ENCODE results near the gene TUSC2.

The TUSC2 gene

GRCh38 chr3:50299929-50300680 lies 27.9 kb downstream of the TUSC2 start:
- ChIA-PET POLR2A (interaction anchor here (0.6 to 2.2 kb wide), 9 partner anchors 18 to 445 kb away, joined by 3 to 13 read pairs (median 4); partner anchors contain the start of gene GNAI2), CTCF (interaction anchor here (0.8 to 3.5 kb wide), 11 partner anchors 13 to 53 kb away, joined by 3 to 23 read pairs (median 5); no protein-coding TSS in a partner anchor)
- TF ChIP-seq CTCF (IDR thresholded peaks at IDR 0.05; ENCODE audit: control extremely low read depth, extremely low read depth, low read depth, missing control alignments): no peak
- DNase-seq (ENCODE audit: extremely low spot score): no peak

DNA sequence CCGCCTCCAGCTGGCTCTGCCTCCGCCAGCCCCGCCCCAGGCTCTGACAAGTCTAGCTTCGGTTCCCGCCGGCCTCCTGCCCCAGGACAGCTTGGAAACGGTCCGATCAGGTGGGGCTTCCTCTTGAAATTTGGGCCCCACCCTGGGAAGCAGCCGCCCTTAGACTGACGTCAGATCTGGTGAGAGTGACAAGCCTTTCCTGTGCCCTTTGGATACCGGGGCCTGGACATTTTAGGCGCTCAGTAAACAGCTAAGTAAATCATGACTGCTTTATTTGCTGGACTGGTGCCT lies 28.4 kb downstream of the TUSC2 start:
- no peak for TF ChIP-seq CTCF (IDR thresholded peaks at IDR 0.05; ENCODE audit: control extremely low read depth, extremely low read depth, low read depth, missing control alignments)
- ChIA-PET CTCF (interaction anchor here (0.8 to 3.5 kb wide), 12 partner anchors 12 to 71 kb away, joined by 3 to 23 read pairs (median 4); no protein-coding TSS in a partner anchor), POLR2A (interaction anchor here (0.6 to 2.2 kb wide), 10 partner anchors 18 to 1201 kb away, joined by 3 to 13 read pairs (median 4); partner anchors contain the start of gene GNAI2)
- no peak for DNase-seq (ENCODE audit: extremely low spot score)

- TF ChIP-seq CTCF (IDR thresholded peaks at IDR 0.05; ENCODE audit: control extremely low read depth, extremely low read depth, low read depth, missing control alignments): peak; percentile 22
- peak; percentile 99 for DNase-seq (ENCODE audit: extremely low spot score)
- ChIA-PET CTCF (interaction anchor here (0.8 to 3.5 kb wide), 16 partner anchors 10 to 71 kb away, joined by 3 to 23 read pairs (median 4); no protein-coding TSS in a partner anchor), POLR2A (interaction anchor here (0.6 to 2.2 kb wide), 9 partner anchors 19 to 1201 kb away, joined by 3 to 13 read pairs (median 5); partner anchors contain the start of gene GNAI2)
Observed at GRCh38 chr3:50298836-50299637, 29.0 kb downstream of the TUSC2 start, which contains the start of the genes HYAL3 and NAA80. TSS of gene HYAL3 (minus strand) at chr3:50299405. CDS start at chr3:50295602, 3,803 bp downstream. TSS of gene NAA80 (minus strand) at chr3:50299405. CDS start at chr3:50297463, 1,942 bp downstream.

DNA sequence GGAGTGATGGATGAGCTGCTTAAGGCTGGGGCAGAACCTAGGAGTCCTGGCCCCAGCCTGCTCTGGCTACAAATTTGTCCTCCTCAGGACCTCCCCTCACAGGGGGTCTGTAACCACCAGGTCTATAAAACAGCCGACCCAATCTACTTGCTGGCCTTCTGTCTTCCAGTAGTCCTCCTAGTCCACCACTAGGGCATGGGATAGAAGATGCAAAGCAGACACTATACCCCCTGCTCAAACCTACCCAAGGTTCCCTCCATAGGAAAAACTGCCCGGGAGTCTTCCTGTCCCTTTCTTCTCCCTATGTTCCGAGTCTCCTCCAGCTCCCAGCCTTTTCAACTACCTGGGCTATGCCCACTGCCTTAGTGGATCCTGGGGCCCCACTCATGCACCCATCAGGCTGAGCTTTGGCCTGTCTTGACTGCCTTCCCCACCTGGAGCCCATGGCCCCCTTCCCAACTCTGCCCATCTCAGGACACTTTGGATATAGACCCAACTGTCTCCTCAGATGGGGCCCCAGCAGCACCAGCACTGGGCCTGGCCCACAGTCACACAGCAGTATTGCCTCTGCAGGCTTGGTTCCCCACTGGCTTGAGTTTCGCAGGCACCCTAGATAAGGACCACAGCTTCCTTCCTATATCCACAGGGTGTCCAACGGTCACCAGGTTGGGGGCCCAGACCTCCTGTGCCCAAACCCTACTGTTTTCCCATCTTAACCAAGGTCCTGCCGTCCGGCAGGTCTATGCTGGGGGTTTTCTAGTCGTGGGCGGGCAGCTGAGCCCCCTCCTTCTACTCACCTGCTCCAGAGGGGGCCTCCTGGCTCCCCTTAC lies 29.9 kb downstream of the TUSC2 start:
- CTCF ChIA-PET: interaction anchor here (0.9 to 3.5 kb wide), 12 partner anchors 9 to 70 kb away, joined by 3 to 23 read pairs (median 4); no protein-coding TSS in a partner anchor
- POLR2A ChIA-PET: interaction anchor here (2.2 kb wide), 1 partner anchor 39 kb away, joined by 13 read pairs; no protein-coding TSS in a partner anchor
- TF ChIP-seq CTCF (IDR thresholded peaks at IDR 0.05; ENCODE audit: control extremely low read depth, extremely low read depth, low read depth, missing control alignments): no peak
- no peak for DNase-seq (ENCODE audit: extremely low spot score)

- ChIA-PET CTCF (interaction anchor here (0.7 to 3.5 kb wide), 4 partner anchors 18 to 34 kb away, joined by 3 to 23 read pairs (median 3); no protein-coding TSS in a partner anchor), POLR2A (no interaction called here)
- no peak for TF ChIP-seq CTCF (IDR thresholded peaks at IDR 0.05; ENCODE audit: control extremely low read depth, extremely low read depth, low read depth, missing control alignments)
- no peak for DNase-seq (ENCODE audit: extremely low spot score)
Observed at GRCh38 chr3:50297384-50297775, 30.6 kb downstream of the TUSC2 start.
